Measurements from ENCODE around the gene KDELR1. TPM values are rescaled to one million over a fixed set of nuclear protein-coding genes. Genes with fewer than 3 reads are reported as not detected.

KDELR1 gene
- total RNA-seq, 1 donor from 2014 or later = 152 TPM

GRCh38 chr19:48415395-48415794, 24.0 kb upstream of the KDELR1 start:
- TF ChIP-seq CTCF (IDR thresholded peaks at IDR 0.05; ENCODE audit: insufficient read depth, low read length, poor library complexity, severe bottlenecking) = no peak
- Histone ChIP-seq H3K36me3 (ENCODE audit: control insufficient read depth, insufficient read depth, low read length) (no peaks in the 10 kb centered on the region), H3K4me3 (ENCODE audit: low read depth, low read length) (peak overlapping the region; percentile 42), H3K27me3 (ENCODE audit: control insufficient read depth, insufficient read depth, low read length) (no peaks in the 10 kb centered on the region)
- no peak for DNase-seq (ENCODE audit: low read depth)

- Histone ChIP-seq H3K36me3 (ENCODE audit: control insufficient read depth, insufficient read depth, low read length) (no peaks in the 10 kb centered on the region), H3K4me3 (ENCODE audit: low read depth, low read length) (peak overlapping the region; percentile 15), H3K27me3 (ENCODE audit: control insufficient read depth, insufficient read depth, low read length) (no peaks in the 10 kb centered on the region)
- no peak for TF ChIP-seq CTCF (IDR thresholded peaks at IDR 0.05; ENCODE audit: insufficient read depth, low read length, poor library complexity, severe bottlenecking)
- DNase-seq (ENCODE audit: low read depth) = no peak
Measured at GRCh38 chr19:48413879-48414587, 22.7 kb upstream of the KDELR1 start.

GRCh38 chr19:48405850-48406249, 14.5 kb upstream of the KDELR1 start:
- Histone ChIP-seq H3K27me3 (ENCODE audit: control insufficient read depth, insufficient read depth, low read length) (no peaks in the 10 kb centered on the region), H3K36me3 (ENCODE audit: control insufficient read depth, insufficient read depth, low read length) (no peaks in the 10 kb centered on the region), H3K4me3 (ENCODE audit: low read depth, low read length) (no peak overlapping the region)
- TF ChIP-seq CTCF (IDR thresholded peaks at IDR 0.05; ENCODE audit: insufficient read depth, low read length, poor library complexity, severe bottlenecking) = no peak
- DNase-seq (ENCODE audit: low read depth) = no peak

GRCh38 chr19:48405010-48405659, 13.8 kb upstream of the KDELR1 start:
- no peak for TF ChIP-seq CTCF (IDR thresholded peaks at IDR 0.05; ENCODE audit: insufficient read depth, low read length, poor library complexity, severe bottlenecking)
- H3K36me3 ChIP-seq (ENCODE audit: control insufficient read depth, insufficient read depth, low read length) = no peaks in the 10 kb centered on the region

GRCh38 chr19:48403606-48404005, 12.3 kb upstream of the KDELR1 start:
- DNase-seq (ENCODE audit: low read depth) = no peak
- no peaks in the 10 kb centered on the region for H3K36me3 ChIP-seq (ENCODE audit: control insufficient read depth, insufficient read depth, low read length)
- no peak overlapping the region for H3K4me3 ChIP-seq (ENCODE audit: low read depth, low read length)
- H3K27me3 ChIP-seq (ENCODE audit: control insufficient read depth, insufficient read depth, low read length) = no peaks in the 10 kb centered on the region
- no peak for TF ChIP-seq CTCF (IDR thresholded peaks at IDR 0.05; ENCODE audit: insufficient read depth, low read length, poor library complexity, severe bottlenecking)

More at GRCh38 chr19:48405010-48405659, 13.8 kb upstream of the KDELR1 start:
- no peak overlapping the region for H3K4me3 ChIP-seq (ENCODE audit: low read depth, low read length)
- no peaks in the 10 kb centered on the region for H3K27me3 ChIP-seq (ENCODE audit: control insufficient read depth, insufficient read depth, low read length)
- no peak for DNase-seq (ENCODE audit: low read depth)

Measured in kidney epithelial cell (primary cell).